CD4-positive, alpha-beta T cell treated with Interleukin-15 for 1 hour (primary cell): Measurements from ENCODE around the gene IRX6.

Experiments used
- DNase-seq: peaks from one replicate; pipeline ENCODE4 v3.0.0-alpha.2; 2020

Gene IRX6

DNA sequence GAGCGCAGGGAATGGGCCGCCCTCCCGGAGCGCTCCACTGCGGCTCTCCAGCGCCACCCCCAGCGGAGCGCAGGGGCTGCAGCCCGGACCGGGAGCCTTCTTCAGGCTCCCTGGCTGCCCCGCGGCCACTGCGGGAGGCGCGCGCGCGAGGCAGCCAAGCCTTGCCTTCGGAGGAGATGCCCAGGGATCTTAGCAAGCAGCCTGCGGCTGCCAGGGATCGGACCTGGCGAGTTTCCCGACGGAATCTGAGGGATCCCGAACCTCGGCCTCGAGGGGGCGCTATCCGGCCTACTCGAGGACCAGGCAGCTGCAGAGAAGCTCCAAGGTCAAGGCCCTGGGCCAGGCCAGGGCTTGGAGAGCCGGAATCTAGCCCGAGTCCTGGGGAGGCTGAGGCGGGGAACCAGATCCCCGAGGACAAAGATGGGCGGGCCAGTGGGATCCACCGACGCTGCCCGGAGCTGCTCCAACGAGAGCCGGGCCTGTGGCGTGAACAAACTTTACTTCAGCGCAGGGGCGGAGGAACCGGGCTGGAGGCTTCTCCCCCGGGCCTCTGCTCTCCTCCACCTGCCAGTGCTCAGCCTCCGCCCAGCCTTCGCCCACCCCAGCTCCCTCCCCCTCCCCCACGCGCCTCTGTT is at the start of gene IRX6:
Gene IRX6, plus strand, starts transcription at position 567 of the 635 bp plus-strand sequence. CDS start 889 bp downstream, outside the sequence.
- no peak for DNase-seq

- no peak for DNase-seq
These were observed 49.6 kb upstream of the IRX6 start for GRCh38 chr16:55274391-55274790.

- DNase-seq = no peak
These were observed 48.8 kb upstream of the IRX6 start for GRCh38 chr16:55275167-55275566.

DNA sequence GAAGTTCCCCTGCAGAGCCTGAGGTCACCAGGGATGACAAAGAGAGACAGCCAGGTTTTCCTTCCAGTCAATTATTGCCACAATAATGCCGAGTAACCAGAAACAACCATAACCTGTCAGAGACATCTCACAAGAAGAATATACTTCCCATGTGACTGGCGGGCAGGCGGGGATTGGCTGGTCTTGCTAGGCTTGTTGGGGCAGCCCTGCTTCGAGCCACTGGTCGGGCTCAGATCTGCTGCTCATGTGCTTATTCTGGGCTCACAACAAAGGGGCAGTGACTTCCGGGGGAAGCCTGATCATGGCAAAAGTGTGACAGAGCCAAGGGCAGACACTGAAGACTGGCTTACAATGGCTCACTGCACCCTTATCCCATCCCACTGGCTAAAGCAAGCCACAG is 48.1 kb upstream of the IRX6 start:
- no peak for DNase-seq

DNA sequence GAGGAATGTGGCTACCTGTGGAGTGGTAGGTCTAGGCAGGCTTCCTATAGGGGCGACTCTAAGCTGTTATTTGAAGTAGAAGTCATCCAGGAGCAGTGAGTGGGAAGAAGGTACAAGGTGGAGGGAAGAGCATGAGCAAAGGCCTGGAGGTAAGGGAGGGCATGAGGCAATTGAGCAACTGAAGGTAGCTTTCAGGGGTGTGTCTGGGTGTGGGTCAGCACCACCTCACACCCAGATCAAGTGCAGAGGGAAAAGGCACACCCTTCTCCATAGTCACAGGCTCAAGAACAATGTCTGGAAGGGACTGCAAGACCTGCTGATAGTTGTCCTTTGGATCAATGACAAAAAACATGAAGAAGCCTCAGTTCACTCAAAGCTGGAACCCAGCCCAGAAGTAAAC is 46.5 kb upstream of the IRX6 start:
- DNase-seq = no peak

DNA sequence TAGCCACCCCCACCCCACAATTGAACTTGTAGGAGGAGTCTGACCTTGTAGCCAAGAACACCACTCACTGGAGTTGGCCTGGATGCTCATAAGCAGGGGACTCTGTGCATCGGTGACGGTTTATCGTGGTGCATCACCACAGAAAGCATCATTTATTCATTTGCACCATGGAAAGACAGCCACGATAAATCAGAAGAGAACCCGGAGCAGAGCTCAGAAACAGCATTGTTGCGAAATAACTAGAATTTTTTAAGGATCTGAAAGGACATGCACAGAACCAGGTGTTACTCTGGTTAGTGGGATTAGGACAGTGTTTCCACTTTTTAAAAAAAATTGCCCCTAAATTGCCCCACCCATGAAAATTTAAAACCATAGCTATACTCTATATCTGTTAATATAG is 44.4 kb upstream of the IRX6 start:
- DNase-seq = no peak

DNA sequence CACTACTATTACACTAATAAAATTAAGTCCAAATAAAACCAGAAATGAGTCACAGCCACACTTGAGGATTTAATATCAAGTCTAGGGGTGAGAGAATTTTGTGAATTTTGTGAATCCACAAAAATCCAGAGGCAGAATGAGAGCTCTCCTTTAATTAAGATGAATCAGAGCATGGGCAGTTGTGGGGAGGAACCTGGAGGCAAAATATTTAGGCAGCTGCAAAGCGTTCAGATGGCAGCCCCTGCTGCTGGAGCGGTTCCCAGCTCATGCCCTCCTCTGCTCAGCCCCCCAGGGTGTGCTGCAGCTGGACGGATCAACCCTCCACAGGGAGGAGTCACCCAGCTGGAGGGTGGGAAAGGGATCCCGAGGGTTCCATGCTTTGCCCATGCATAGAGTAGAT is 43.4 kb upstream of the IRX6 start:
- DNase-seq = no peak

DNA sequence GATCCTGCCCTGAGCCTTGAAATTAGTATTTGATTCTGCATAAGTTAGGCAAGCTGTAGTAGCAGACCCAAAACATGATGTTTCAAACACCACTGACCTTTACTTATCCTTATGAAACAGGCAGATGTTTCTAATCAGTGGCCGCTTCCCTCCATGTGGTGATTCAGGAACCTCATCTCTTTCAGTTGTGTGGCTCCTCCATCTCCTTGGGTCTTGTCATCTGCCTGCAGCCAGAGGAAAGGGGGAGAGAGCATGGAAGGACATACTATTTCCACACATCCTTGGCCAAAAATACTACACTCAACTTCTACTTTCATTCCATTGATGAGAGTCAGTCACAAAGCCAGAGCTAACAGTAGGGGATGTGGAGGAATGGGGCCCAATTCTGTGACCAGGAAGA is 41.6 kb upstream of the IRX6 start:
- no peak for DNase-seq

DNA sequence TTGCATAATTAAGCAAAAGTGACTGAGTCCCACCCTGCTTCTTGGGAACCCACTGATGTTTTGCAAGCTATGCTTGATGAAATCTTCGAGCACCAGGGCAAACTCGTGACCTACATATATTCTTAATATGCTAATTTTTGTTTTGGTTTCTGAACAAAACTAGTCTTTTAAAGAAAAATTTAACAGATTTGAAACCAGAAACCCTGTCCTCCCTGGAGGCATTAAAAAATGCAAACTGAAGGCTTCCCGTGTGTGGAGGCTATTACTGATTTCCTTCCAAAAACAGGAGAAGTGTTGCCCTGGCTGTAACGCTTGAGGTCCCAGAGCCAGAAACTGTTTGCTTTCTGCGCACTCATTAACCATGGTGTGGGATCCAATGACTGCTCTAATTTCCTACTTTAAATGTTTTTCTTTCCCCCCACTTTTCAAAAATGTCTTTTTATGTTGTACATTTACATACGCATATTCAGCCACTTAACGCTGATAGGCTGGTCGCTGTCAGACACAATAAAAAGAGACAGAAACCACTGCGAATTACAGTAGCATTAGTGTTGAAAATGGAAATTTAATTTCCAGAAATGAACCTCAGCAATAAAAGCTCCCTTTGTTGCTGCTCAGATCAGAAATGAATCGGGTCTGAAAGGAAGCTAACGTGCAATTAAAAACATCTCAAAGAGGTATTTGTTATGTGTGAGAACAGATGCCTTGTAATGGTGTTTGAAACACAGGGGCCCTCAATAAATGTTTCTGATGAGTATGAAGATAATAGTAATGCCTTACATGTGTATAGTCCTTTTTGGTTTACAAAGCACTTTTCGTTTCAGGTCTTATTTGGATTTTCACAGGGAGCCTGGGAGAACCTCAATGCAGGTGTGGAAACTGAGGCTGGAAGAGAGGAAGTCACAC is 39.9 kb upstream of the IRX6 start:
- DNase-seq = no peak

- DNase-seq = no peak
These were observed 39.3 kb upstream of the IRX6 start for GRCh38 chr16:55284718-55285099.

GRCh38 chr16:55285586-55285985 is 38.4 kb upstream of the IRX6 start:
- DNase-seq = no peak

GRCh38 chr16:55289353-55289752 is 34.6 kb upstream of the IRX6 start:
- DNase-seq = no peak

GRCh38 chr16:55291847-55292246 is 32.2 kb upstream of the IRX6 start:
- DNase-seq = no peak

- DNase-seq = no peak
These were observed 31.5 kb upstream of the IRX6 start for GRCh38 chr16:55292491-55292890.

- no peak for DNase-seq
These were observed 29.9 kb upstream of the IRX6 start for GRCh38 chr16:55294129-55294528.

- no peak for DNase-seq
These were observed 29.1 kb upstream of the IRX6 start for GRCh38 chr16:55294931-55295342.

GRCh38 chr16:55297062-55297909 is 26.7 kb upstream of the IRX6 start:
- DNase-seq = no peak

- DNase-seq = no peak
These were observed 26.0 kb upstream of the IRX6 start for GRCh38 chr16:55297910-55298479.

DNA sequence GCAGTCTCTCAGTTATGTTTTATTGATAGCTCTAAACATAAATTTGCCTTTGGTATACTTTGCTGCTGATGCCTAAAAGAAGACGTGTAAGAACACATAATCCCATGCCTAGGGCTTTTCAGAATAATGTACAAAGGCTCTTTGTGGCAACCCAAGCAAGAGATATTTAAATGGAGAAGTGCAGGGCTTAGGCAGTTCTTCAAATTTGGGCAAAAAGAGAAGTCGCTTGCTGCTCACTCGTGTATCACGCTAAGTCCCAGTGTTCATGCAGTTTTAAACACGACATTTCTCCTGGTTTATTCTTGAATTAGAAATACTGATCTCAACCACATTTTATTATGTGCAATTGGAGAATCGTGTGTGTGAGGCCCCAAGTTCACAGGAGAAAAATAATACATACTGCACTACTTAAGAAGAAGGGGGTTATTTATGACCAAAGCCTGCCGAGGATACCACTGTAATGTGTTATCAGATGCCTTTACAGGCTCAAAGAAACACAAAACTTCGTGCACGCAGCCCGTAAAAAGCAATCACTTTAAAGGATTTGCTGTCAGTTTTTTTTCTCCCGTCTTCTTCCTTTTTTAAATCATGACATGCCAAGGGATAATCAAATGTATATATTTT is 22.5 kb upstream of the IRX6 start:
- DNase-seq = no peak

DNA sequence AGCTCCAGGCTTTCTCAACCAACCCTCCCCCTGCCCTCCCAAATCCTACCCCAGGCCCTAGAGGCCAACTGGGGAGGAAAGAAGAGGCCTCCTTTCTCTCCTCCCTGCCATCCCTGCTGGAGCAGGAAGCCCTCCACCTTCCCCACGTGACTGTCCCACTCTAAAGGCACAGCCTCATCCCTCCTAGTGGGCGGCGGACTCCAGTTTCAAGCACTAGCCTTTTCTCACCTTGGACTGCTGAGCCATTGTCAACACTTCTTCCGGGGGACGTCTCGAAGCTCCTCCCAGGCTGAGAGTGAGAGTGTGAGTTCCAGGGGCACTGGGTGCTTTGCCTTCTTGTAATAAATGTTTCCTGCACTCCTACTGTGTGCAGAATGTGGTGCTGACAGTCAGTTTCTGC is 21.4 kb upstream of the IRX6 start:
- no peak for DNase-seq

DNA sequence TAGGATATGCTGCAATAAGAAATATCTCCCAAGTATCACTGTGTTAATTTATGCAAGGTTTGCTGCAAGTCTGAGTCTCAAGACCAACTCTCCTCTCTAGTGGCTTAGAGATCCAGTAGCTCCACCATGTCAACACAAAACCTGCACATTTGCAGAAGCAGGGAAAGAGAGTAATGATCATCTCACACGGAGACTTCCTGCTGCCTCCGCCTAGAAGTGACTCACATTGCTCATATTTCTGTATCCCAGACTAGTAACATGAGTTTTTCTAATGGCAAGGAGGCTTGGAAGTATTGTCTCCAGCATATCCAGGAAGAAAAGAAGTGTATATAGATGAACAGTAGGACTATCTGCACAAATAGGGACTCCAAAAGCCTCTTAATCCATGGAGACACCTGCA is 15.0 kb upstream of the IRX6 start:
- DNase-seq = no peak

DNA sequence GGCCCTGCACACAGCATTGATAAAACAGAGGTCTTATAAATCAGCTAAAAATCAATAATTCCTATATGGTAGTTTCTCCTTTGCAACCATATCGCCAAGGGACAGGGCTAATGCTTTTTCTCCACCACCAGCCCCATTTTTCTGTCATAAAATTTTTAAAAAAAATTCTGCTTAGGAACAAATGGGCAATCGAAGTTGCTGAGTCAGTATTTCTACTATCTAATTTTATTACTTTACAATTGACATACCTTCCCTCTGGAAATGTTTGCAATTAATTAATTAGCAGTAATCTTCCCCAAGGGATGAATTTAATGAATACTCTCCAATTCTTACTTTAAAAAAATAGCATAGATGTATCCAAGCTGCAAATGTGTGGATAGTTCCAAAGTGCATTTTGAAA is 1.7 kb upstream of the IRX6 start:
- no peak for DNase-seq
